ENCODE data around the gene RASAL3. TPM values are rescaled to one million over a fixed set of nuclear protein-coding genes. Genes with fewer than 3 reads are reported as not detected.

Gene RASAL3
- total RNA-seq (2022) (not detected in 2 replicates), Bru-seq, nascent RNA (not detected), BruChase-seq, experiment 1, labeled RNA remaining after a 6-hour chase (not detected), BruChase-seq, experiment 2, labeled RNA remaining after a 2-hour chase (not detected)
- long read RNA-seq, result 0 reads

DNA sequence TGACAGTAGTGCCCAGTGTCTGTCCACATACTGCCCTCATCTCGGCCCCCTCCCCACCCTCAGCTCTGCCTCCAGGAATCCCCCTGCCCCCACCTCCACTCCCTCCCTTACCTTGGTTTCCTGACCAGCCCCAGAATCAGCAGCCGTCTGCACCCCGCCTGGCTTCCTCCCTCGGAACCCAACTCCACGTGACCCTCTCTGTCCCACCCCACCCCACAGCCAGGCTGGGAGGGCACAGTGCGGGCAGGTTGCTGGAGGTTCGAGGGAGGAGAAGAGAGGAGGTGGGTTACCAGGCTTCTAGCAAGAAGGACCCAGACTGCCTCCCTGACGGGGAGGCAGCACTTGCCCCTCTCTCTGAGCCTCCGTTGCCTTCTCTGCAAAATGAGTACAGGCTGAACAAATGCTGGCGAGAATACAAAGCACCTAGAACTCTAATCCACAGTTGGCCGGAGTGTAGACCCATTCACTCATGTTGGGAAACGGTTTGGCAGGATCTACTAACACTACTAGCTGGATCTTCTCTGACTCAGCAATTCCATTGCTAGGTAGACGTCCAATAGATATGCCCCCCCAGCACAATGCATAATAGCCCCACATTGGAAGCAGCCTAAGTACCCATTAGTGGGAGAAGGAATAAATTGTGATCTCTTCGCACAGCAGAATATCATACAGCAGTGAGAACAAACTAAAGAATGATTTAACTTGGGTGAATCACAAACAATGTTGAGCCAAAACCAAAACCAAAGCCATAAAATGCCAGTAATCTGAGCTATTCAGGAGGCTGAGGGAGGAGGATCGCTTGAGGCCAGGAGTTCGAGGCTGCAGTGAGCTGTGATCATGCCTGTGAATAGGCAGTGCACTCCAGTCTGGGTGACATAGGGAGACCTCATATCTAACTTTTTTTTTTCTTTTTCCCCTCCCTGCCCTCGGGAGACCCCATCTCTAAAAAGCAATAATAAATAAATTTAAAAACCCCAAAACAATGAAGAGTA lies at the start of gene RASAL3:
Gene RASAL3, minus strand, starts transcription at position 151 of the 992 bp plus-strand sequence. CDS start 186 bp downstream, outside the sequence.
- Mint-ChIP-seq H3K4me1 (ENCODE audit: insufficient read depth, unreplicated experiment) (no peaks in the 10 kb centered on the region), H3K9me3 (ENCODE audit: unreplicated experiment) (no peaks in the 10 kb centered on the region), H3K36me3 (ENCODE audit: insufficient read depth, unreplicated experiment) (no peaks in the 10 kb centered on the region), H3K27ac (ENCODE audit: low read depth, unreplicated experiment) (no peak within 1 kb of the TSS), H3K4me3 (ENCODE audit: unreplicated experiment) (no peak within 1 kb of the TSS), H3K27me3 (ENCODE audit: insufficient read depth, unreplicated experiment) (peaks cover 11% of the 10 kb centered on the region)
- POLR2A ChIA-PET, result interaction anchor here (0.6 kb wide), 1 partner anchor 14 kb away, joined by 3 read pairs; no protein-coding TSS in a partner anchor
- intact Hi-C loops (cut with micrococcal nuclease), result no loop called here
- CTCF ChIA-PET, result no interaction called here
- no peak for TF ChIP-seq CTCF (IDR thresholded peaks at IDR 0.05; ENCODE audit: unreplicated experiment)
- BruUV-seq (replicated peaks), result no TSS peak
- DNase-seq (ENCODE audit: unreplicated experiment), result no peak

- no TSS peak for BruUV-seq (replicated peaks)
- intact Hi-C loops (cut with micrococcal nuclease), result no loop called here
- no peaks in the 10 kb centered on the region for H3K9me3 Mint-ChIP-seq (ENCODE audit: unreplicated experiment)
- ChIA-PET POLR2A (no interaction called here), CTCF (interaction anchor here (0.7 to 1.6 kb wide), 2 partner anchors 45 to 1639 kb away, joined by 3 read pairs; no protein-coding TSS in a partner anchor)
- H3K27me3 Mint-ChIP-seq (ENCODE audit: insufficient read depth, unreplicated experiment), result peaks cover 24% of the 10 kb centered on the region
- no peaks in the 10 kb centered on the region for H3K36me3 Mint-ChIP-seq (ENCODE audit: insufficient read depth, unreplicated experiment)
- no peak for TF ChIP-seq CTCF (IDR thresholded peaks at IDR 0.05; ENCODE audit: unreplicated experiment)
- no peak overlapping the region for H3K4me3 Mint-ChIP-seq (ENCODE audit: unreplicated experiment)
- no peaks in the 10 kb centered on the region for H3K4me1 Mint-ChIP-seq (ENCODE audit: insufficient read depth, unreplicated experiment)
- H3K27ac Mint-ChIP-seq (ENCODE audit: low read depth, unreplicated experiment), result no peak overlapping the region
- DNase-seq (ENCODE audit: unreplicated experiment), result no peak
Observed at GRCh38 chr19:15511671-15512424, 47.5 kb upstream of the RASAL3 start.

GRCh38 chr19:15508035-15508710 lies 43.8 kb upstream of the RASAL3 start, which contains the start of gene CYP4F22:
CYP4F22 (plus strand) TSS chr19:15508525; CDS start chr19:15525337, 16,812 bp downstream.
- CTCF ChIA-PET, result no interaction called here
- no peak within 1 kb of the TSS for H3K4me3 Mint-ChIP-seq (ENCODE audit: unreplicated experiment)
- BruUV-seq (replicated peaks), result no TSS peak

More at GRCh38 chr19:15508035-15508710, 43.8 kb upstream of the RASAL3 start, which contains the start of gene CYP4F22:
- DNase-seq (ENCODE audit: unreplicated experiment), result no peak
- Mint-ChIP-seq H3K27me3 (ENCODE audit: insufficient read depth, unreplicated experiment) (peaks cover 24% of the 10 kb centered on the region), H3K4me1 (ENCODE audit: insufficient read depth, unreplicated experiment) (no peaks in the 10 kb centered on the region), H3K9me3 (ENCODE audit: unreplicated experiment) (peaks cover 7% of the 10 kb centered on the region), H3K36me3 (ENCODE audit: insufficient read depth, unreplicated experiment) (no peaks in the 10 kb centered on the region), H3K27ac (ENCODE audit: low read depth, unreplicated experiment) (no peak within 1 kb of the TSS)
- intact Hi-C loops (cut with micrococcal nuclease), result no loop called here
- TF ChIP-seq CTCF (IDR thresholded peaks at IDR 0.05; ENCODE audit: unreplicated experiment), result no peak
- POLR2A ChIA-PET, result no interaction called here

All from MCF 10A (cell line).